A549 (cell line): Measurements from ENCODE around the gene TFF2. TPM values are rescaled to one million over a fixed set of nuclear protein-coding genes. Genes with fewer than 3 reads are reported as not detected.

Source experiments
- ATAC-seq, 2 experiments: fragments of 200-7000 bp in 1 of 2; fragments of >200 bp in 1 of 2; cut with Nextera tagmentation in 1 of 2; cut with Tn5 transposase in 1 of 2; 3 replicates each; pipeline versions ENCODE4 v1.8.0 to v1.9.1; 2018 to 2020; ENCODE audit warnings: mild to moderate bottlenecking in 1 of 2, moderate library complexity in 1 of 2
- CTCF ChIA-PET: fragments of 300-600 bp; sonication (Branson Sonifier 250); formaldehyde crosslinking; extraction: SDS; loops from one replicate; lab custom pipeline; 2021; ENCODE audit warnings: antibody characterized with exemption, inconsistent platforms; lab: Yijun Ruan, JAX
- POLR2A ChIA-PET: fragments of 350-600 bp; formaldehyde crosslinking; extraction: SDS; loops from one replicate; lab custom pipeline; 2021; ENCODE audit warnings: antibody characterized with exemption, inconsistent platforms; lab: Yijun Ruan, JAX
- DNase-seq, 2 experiments: peaks; one replicate each; pipeline versions ENCODE4 v3.0.0 to v3.0.0-alpha.2; 2011 to 2016; ENCODE audit warnings: low read depth in 1 of 2, low spot score in 1 of 2
- FAIRE-seq: peaks from 2 replicates; lab custom pipeline; 2011; peaks lifted over from hg19 to GRCh38; lab: Jason Lieb, UNC
- H3K27ac ChIP-seq, 2 experiments: fragments of >200 bp; sonication (Bioruptor Twin); formaldehyde crosslinking; 3 replicates each; pipeline ENCODE4 v1.5.1; 2016 to 2017
- H3K4me1 ChIP-seq: fragments of >200 bp; sonication (Bioruptor Twin); formaldehyde crosslinking; 3 replicates; pipeline ENCODE4 v1.6.1; 2016
- H3K4me2 ChIP-seq: fragments of >200 bp; sonication (Bioruptor Twin); formaldehyde crosslinking; 3 replicates; pipeline ENCODE4 v1.6.1; 2016
- H3K4me3 ChIP-seq: fragments of >200 bp; sonication (Bioruptor Twin); formaldehyde crosslinking; 3 replicates; pipeline ENCODE4 v1.5.1; 2016
- H3K9me3 ChIP-seq: fragments of >200 bp; sonication (Bioruptor Twin); formaldehyde crosslinking; 3 replicates; pipeline ENCODE4 v1.6.1; 2016
- CHD2 ChIP-seq: fragments of 150-350 bp; IDR thresholded peaks from 2 replicates; pipeline ENCODE4 v1.6.1; 2014; ENCODE audit warnings: low read length; ENCODE audit not compliant: partially characterized antibody
- CHD4 ChIP-seq: fragments of 200-600 bp; sonication (generic); IDR thresholded peaks from 2 replicates; pipeline ENCODE4 v1.6.1; 2016; ENCODE audit warnings: antibody characterized with exemption, mild to moderate bottlenecking, borderline replicate concordance
- E2F6 ChIP-seq: IDR thresholded peaks from 2 replicates; pipeline ENCODE4 v1.6.1; 2012; ENCODE audit warnings: low read depth, borderline replicate concordance
- EHMT2 ChIP-seq: fragments of 200-600 bp; sonication (generic); IDR thresholded peaks from 2 replicates; pipeline ENCODE4 v1.6.1; 2016; ENCODE audit warnings: antibody characterized with exemption, low read depth, mild to moderate bottlenecking, moderate library complexity
- EP300 ChIP-seq, 2 experiments: fragments of >200 bp; sonication (Bioruptor Twin); formaldehyde crosslinking; IDR thresholded peaks; 2 replicates in 1 of 2; 3 replicates in 1 of 2; pipeline ENCODE4 v1.6.1; 2016 to 2017
- FOSB ChIP-seq: fragments of 250-450 bp; sonication (Bioruptor Pico); IDR thresholded peaks from 2 replicates; pipeline ENCODE4 v1.5.0; 2020; ENCODE audit warnings: mild to moderate bottlenecking, moderate library complexity
- FOSL2 ChIP-seq, 2 experiments: fragments of 450-650 bp in 1 of 2; fragments of >200 bp in 1 of 2; sonication (Bioruptor Twin) in 1 of 2; formaldehyde crosslinking; IDR thresholded peaks; 2 replicates each; pipeline versions ENCODE4 v1.5.0 to v1.6.1; 2016 to 2020; ENCODE audit warnings: mild to moderate bottlenecking in 1 of 2, moderate library complexity in 1 of 2
- MAFK ChIP-seq: fragments of 450-650 bp; IDR thresholded peaks from 2 replicates; pipeline ENCODE4 v1.6.1; 2014; ENCODE audit not compliant: partially characterized antibody
- MAZ ChIP-seq: fragments of 150-350 bp; IDR thresholded peaks from 2 replicates; pipeline ENCODE4 v1.6.1; 2014; ENCODE audit warnings: antibody characterized with exemption, low read depth, low read length, borderline replicate concordance
- MYC ChIP-seq: IDR thresholded peaks from 2 replicates; pipeline ENCODE4 v1.6.1; 2012; ENCODE audit warnings: mild to moderate bottlenecking, inconsistent platforms, low read length, improper control_type of control experiment, borderline replicate concordance
- NR3C1 ChIP-seq: fragments of >200 bp; sonication (Bioruptor Twin); formaldehyde crosslinking; IDR thresholded peaks from 3 replicates; pipeline ENCODE4 v1.6.1; 2017
- RAD21 ChIP-seq, 2 experiments: fragments of >200 bp in 1 of 2; sonication (Bioruptor Twin) in 1 of 2; formaldehyde crosslinking in 1 of 2; IDR thresholded peaks in 1 of 2; conservative IDR thresholded peaks in 1 of 2; 2 replicates in 1 of 2; 3 replicates in 1 of 2; pipeline ENCODE4 v1.6.1; 2012 to 2018; ENCODE audit warnings: inconsistent platforms in 1 of 2
- RCOR1 ChIP-seq: fragments of 150-350 bp; IDR thresholded peaks from 2 replicates; pipeline ENCODE4 v1.6.1; 2014; ENCODE audit warnings: antibody characterized with exemption, low read length, low read depth
- RNF2 ChIP-seq: fragments of 200-600 bp; sonication (generic); IDR thresholded peaks from 2 replicates; pipeline ENCODE4 v1.6.1; 2016; ENCODE audit warnings: low read depth, mild to moderate bottlenecking, antibody characterized with exemption, moderate library complexity, borderline replicate concordance
- SMC3 ChIP-seq: fragments of >200 bp; sonication (Bioruptor Twin); formaldehyde crosslinking; IDR thresholded peaks from 3 replicates; pipeline ENCODE4 v1.6.1; 2018; ENCODE audit warnings: inconsistent platforms
- TP53 ChIP-seq: fragments of 250-450 bp; sonication (Bioruptor Pico); IDR thresholded peaks from 2 replicates; pipeline ENCODE4 v1.5.0; 2021; ENCODE audit warnings: mild to moderate bottlenecking, moderate library complexity
- USF2 ChIP-seq: fragments of 450-650 bp; IDR thresholded peaks from 2 replicates; pipeline ENCODE4 v1.6.1; 2014; ENCODE audit warnings: antibody characterized with exemption
- ZFP36 ChIP-seq: fragments of 450-650 bp; IDR thresholded peaks from 2 replicates; pipeline ENCODE4 v1.6.1; 2014; ENCODE audit warnings: borderline replicate concordance; ENCODE audit not compliant: partially characterized antibody
- WGBS: methylation state at CpG from one replicate; pipeline ENCODE4 v1.1.6; 2017; ENCODE audit errors: missing lambda C conversion rate; 5-methylcytosine and 5-hydroxymethylcytosine counted together
- polyA plus RNA-seq, 4 experiments: library from polyadenylated mRNA; depleted of rRNA in 3 of 4; stranded (reverse); fragments of >200 nt; fragmentation: RNase III in 1 of 4; extraction: RNeasy Plus Mini Kit Qiagen cat#74134 plus additional on column Dnase treatment in 1 of 4; gene quantifications; 2 replicates in 3 of 4; 3 replicates in 1 of 4; pipeline ENCODE4 v1.2.3, GENCODE V29; 2011 to 2017
- TF ChIP-seq, protein P1 (sequence below): fragments of >200 bp; sonication (Bioruptor Twin); formaldehyde crosslinking; IDR thresholded peaks from 3 replicates; pipeline ENCODE4 v1.6.1; 2016
- TF ChIP-seq, protein P2 (sequence below): fragments of >200 bp; sonication (Bioruptor Twin); formaldehyde crosslinking; IDR thresholded peaks from 2 replicates; pipeline ENCODE4 v1.6.1; 2016
- TF ChIP-seq, protein P3 (sequence below): fragments of 200-600 bp; sonication (generic); IDR thresholded peaks from 2 replicates; pipeline ENCODE4 v1.6.1; 2016; ENCODE audit warnings: antibody characterized with exemption, mild to moderate bottlenecking, moderate library complexity

Gene TFF2
- polyA plus RNA-seq, 2 of the 4 experiments (the other 2 are of a cell fraction) = not detected

DNA sequence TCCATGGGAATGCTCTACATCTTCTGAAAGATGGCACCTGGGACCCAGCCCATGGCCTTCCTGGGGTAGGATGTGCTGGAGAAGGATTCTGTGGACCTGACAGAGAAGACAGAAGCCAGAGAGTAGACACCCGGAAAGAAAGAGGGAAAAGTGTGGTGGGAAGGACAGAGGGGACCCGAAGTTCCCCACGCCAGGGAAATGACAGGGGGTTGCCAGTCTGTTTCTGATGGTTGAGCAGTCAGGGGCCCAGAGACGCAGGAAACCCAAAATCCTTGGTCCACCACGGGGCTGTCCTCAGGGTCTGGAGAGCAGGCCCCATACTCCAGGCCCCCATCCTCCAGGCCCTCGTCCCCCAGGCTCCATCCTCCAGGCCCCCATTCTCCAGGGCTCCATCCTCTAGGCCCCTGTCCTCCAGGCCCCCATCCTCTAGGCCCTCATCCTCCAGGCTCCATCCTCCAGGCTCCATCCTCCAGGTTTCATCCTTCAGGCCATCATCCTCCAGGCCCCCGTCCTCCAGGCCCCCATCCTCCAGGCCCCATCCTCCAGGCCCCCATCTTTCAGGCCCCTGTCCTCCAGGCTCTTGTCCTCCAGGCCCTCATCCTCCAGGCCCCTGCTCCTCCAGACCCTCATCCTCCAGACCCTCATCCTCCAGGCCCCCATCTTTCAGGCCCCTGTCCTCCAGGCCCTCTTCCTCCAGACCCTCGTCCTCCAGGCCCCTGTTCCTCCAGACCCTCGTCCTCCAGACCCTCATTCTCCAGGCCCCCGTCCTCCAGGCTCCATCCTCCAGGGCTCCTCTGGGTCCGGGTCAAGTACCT, 1.0 kb upstream of the TFF2 start:
- FAIRE-seq (no peak), DNase-seq (no peak), ATAC-seq (no peak)
- ChIA-PET POLR2A (no interaction called here), CTCF (no interaction called here)
- Histone ChIP-seq H3K27ac (no peak overlapping the region), H3K4me1 (no peaks in the 10 kb centered on the region), H3K4me2 (no peak overlapping the region), H3K9me3 (no peaks in the 10 kb centered on the region), H3K4me3 (no peak overlapping the region)
- TF ChIP-seq MYC (no peak), NR3C1 (no peak), MAFK (no peak), CHD2 (no peak), TP53 (CRISPR knock-in tag) (no peak), E2F6 (no peak), RNF2 (no peak), USF2 (no peak), MAZ (no peak)
- TF ChIP-seq, protein P1, sequence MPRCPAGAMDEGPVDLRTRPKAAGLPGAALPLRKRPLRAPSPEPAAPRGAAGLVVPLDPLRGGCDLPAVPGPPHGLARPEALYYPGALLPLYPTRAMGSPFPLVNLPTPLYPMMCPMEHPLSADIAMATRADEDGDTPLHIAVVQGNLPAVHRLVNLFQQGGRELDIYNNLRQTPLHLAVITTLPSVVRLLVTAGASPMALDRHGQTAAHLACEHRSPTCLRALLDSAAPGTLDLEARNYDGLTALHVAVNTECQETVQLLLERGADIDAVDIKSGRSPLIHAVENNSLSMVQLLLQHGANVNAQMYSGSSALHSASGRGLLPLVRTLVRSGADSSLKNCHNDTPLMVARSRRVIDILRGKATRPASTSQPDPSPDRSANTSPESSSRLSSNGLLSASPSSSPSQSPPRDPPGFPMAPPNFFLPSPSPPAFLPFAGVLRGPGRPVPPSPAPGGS = no peak
- 55% methylated on average over 8 of the region's 11 CpGs for WGBS

DNA sequence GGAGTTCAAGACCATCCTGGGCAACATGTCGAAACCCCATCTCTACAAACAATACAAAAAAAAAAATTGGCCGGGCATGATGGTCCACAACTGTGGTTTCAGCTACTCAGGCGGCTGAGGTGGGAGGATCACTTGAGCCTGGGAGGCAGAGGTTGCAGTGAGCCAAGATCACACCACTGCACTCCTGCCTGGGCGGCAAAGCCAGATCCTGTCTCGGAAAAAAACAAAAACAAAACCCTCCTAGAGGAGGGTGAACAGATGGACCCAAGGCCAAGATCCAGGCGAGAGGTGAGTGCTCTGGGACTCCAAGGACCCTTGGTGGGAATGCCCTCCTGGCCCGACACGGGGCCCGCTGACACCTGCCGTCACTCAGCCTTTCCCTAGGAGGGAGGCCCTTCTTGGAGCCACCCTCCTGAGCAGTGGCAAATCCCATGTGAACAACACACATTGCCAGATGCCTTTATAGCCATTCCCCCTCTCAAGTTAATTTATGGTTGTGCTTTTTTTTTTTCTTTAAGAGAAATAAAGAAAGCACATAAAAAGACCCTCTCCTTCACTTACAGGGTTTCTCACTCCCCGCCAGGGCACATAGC, 380 bp downstream of the TFF2 start:
- WGBS = 76% methylated on average over 11 of the region's 11 CpGs
- Histone ChIP-seq H3K4me2 (no peak overlapping the region), H3K4me1 (no peaks in the 10 kb centered on the region), H3K9me3 (no peaks in the 10 kb centered on the region), H3K4me3 (no peak overlapping the region), H3K27ac (no peak overlapping the region)
- POLR2A ChIA-PET = no interaction called here
- no peak for ATAC-seq
- FAIRE-seq = no peak
- CTCF ChIA-PET = interaction anchor here (0.6 to 0.9 kb wide), 2 partner anchors 11 to 104 kb away, joined by 3 to 4 read pairs; no protein-coding TSS in a partner anchor
- DNase-seq = no peak
- TF ChIP-seq CHD4 = no peak
- TF ChIP-seq E2F6 = no peak
- TF ChIP-seq FOSL2 (IDR thresholded peaks at IDR 0.05) = no peak
- no peak for TF ChIP-seq FOSL2 (CRISPR knock-in tag; IDR thresholded peaks at IDR 0.05)

GRCh38 chr21:42349420-42350317, 1.1 kb downstream of the TFF2 start:
- Histone ChIP-seq H3K9me3 (no peaks in the 10 kb centered on the region), H3K4me1 (no peaks in the 10 kb centered on the region), H3K4me3 (no peak overlapping the region), H3K4me2 (no peak overlapping the region), H3K27ac (no peak overlapping the region)
- no peak for FAIRE-seq
- ChIA-PET POLR2A (no interaction called here), CTCF (interaction anchor here (0.6 to 0.9 kb wide), 2 partner anchors 12 to 104 kb away, joined by 3 to 4 read pairs; no protein-coding TSS in a partner anchor)
- no peak for DNase-seq
- ATAC-seq = no peak
- WGBS = 63% methylated on average over 5 of the region's 14 CpGs
- TF ChIP-seq SMC3 (no peak), ZFP36 (no peak), FOSB (CRISPR knock-in tag) (no peak), EP300 (IDR thresholded peaks at IDR 0.05) (no peak), RCOR1 (no peak), EHMT2 (no peak), RAD21 (conservative IDR thresholded peaks at IDR 0.05 in 1 of 2, IDR thresholded peaks at IDR 0.05 in 1 of 2) (no peak)
- TF ChIP-seq, protein P2, sequence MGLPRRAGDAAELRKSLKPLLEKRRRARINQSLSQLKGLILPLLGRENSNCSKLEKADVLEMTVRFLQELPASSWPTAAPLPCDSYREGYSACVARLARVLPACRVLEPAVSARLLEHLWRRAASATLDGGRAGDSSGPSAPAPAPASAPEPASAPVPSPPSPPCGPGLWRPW = no peak
- TF ChIP-seq, protein P3, sequence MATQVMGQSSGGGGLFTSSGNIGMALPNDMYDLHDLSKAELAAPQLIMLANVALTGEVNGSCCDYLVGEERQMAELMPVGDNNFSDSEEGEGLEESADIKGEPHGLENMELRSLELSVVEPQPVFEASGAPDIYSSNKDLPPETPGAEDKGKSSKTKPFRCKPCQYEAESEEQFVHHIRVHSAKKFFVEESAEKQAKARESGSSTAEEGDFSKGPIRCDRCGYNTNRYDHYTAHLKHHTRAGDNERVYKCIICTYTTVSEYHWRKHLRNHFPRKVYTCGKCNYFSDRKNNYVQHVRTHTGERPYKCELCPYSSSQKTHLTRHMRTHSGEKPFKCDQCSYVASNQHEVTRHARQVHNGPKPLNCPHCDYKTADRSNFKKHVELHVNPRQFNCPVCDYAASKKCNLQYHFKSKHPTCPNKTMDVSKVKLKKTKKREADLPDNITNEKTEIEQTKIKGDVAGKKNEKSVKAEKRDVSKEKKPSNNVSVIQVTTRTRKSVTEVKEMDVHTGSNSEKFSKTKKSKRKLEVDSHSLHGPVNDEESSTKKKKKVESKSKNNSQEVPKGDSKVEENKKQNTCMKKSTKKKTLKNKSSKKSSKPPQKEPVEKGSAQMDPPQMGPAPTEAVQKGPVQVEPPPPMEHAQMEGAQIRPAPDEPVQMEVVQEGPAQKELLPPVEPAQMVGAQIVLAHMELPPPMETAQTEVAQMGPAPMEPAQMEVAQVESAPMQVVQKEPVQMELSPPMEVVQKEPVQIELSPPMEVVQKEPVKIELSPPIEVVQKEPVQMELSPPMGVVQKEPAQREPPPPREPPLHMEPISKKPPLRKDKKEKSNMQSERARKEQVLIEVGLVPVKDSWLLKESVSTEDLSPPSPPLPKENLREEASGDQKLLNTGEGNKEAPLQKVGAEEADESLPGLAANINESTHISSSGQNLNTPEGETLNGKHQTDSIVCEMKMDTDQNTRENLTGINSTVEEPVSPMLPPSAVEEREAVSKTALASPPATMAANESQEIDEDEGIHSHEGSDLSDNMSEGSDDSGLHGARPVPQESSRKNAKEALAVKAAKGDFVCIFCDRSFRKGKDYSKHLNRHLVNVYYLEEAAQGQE = no peak
